ENCODE data around the gene MRPL53.
"Not testable (repeated sequence)": the region's sequence is repeated elsewhere in the genome, so short reads cannot be mapped to it uniquely, and the experiment has no call there.

Gene MRPL53

DNA sequence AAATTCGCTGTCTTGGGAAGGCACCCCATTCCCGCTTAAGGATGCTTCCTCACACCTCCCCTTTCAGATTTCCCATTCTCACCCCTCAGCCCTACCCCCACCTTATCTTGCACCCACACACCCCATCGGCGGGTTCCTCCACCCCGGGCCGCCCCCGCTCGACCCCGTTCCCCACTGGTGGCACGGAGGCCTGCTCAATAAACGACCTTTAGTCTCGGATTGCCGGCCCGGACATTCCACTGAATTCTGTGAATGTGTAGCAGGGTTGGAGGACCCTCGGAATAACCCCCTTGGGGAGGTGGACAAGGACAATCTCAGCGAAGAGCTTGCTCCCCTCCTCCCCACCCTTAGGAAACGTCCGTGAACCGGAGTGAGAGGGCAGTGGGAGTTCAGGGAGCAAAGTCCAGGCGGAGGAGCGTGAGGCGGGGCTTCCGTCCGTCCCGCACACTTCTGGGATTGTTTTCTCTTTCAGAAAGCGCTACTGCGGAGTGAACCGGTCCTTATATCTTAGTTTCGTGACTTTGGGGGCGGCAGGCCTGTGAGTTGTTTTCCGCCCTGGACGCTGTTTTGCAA, 29.8 kb upstream of the MRPL53 start:
- no peak for DNase-seq

DNA sequence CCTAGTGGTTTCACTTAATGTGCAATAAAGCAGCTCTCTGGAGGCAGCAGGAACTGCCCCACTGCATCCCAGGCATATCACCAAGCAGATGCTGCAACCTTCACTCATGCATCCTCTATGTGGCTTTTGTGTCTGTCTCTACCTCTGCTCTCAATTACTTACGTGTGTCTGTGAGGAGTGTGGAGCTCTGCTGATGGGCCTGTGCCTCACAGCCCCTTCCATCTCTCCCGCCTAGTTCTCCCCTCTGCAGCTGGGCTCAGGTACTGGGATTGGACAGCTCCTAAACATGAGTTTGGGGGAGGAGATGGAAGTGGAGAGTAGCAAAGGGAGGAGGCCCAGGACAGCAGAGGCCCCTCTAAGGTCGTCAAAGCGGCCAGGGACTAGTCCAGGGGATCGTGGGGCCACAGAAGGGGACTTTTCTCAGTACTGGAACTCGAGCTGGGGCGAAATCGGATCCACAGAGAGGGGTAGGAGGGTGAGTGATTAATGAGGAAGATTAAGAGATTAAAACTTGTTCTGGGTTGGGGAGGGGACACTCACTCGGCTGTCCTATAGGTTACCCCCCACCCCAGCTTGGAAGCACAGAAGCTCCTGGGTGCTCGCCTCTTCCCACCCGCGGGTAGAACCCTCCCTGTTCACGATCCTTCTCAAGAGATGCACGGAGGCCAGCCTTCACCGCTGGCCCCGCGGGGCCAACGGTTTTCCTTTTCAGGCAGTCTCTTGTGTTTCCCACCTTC, 29.0 kb upstream of the MRPL53 start:
- DNase-seq = no peak

DNA sequence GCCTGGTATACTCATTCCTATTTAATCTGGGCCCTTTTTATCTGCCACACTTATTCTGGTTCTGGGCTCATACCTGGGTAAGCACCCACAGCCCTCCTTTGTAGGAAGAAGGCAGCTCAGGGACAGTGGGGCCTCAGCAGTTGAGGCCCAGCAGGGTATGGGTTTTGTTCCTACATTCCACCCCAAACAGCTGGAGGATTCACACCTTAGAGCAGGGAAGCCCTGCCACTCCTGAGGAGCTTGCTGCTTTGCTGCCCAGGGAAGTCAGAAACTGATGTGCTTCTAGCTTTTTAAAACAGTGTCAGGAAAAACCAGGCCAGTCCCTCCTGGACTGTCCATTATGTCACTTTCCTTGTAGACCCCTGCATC, 28.1 kb upstream of the MRPL53 start:
- no peak for DNase-seq

DNA sequence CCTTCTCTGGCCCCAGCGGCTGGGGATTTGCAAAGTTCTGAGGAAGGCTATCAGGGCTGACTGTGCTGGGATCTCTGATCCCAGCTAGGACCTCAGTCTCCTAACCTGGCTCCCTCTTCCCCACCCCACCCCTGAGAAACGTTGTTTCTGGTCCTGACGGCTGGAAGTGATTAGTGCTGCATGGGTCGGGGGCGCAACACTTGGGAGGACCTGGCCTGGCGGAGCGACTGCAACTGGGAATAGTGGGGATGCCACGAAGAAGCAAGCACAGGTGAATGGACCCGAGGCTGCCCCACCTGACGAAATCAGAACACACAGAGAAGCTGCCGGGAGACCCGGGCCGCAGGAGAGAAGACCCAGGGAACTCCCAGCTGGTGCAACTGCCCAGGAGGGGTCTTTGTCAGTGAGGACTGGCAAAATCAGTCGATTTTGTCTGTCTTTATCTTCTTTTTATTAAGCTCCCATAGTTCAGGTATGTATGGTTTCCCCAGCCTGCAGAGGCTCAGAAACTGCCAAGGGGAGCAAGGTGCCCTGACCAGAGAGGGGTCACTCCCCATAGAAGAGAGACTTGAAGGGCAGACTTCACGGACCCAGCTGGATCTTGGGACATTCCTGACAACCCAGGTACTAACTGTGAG, 27.6 kb upstream of the MRPL53 start:
- DNase-seq = no peak

DNA sequence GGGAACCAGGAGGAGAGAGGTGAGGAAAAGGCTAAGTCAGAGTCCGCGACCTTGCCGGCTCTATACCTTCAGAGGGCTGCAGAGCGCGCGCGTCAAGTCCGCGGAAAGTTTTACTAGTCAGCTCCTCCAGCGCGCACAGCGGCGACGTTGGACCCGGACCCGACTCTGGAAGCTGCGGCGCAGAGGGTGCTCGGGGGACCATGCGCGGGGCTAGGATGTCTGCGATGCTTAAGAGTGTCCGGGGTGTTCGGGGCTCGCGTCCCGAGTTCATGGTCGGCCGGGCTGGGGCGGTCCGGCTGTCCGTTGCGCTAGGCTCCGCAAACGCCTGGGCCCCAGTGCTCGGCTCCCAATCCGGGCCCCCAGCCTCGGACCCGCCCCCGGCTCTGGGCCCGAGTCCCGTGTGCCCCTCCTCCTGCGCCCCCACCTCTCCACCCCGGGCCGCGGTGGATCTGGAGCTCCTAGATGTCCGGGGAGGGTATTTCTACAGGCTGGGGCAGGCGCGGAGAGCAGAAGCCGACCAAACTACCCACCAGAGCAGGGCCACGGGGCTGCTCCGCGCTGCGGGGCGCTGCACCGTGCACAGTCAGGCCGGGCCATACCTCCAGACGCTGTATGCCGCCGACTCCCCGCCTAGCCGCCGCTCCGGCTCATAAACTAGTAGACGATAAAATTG, 26.9 kb upstream of the MRPL53 start, which contains the start of gene LBX2:
LBX2 (minus strand) TSS at position 337 of the 673 bp plus-strand sequence; CDS start at position 271, 66 bp downstream.
- no peak for DNase-seq

DNA sequence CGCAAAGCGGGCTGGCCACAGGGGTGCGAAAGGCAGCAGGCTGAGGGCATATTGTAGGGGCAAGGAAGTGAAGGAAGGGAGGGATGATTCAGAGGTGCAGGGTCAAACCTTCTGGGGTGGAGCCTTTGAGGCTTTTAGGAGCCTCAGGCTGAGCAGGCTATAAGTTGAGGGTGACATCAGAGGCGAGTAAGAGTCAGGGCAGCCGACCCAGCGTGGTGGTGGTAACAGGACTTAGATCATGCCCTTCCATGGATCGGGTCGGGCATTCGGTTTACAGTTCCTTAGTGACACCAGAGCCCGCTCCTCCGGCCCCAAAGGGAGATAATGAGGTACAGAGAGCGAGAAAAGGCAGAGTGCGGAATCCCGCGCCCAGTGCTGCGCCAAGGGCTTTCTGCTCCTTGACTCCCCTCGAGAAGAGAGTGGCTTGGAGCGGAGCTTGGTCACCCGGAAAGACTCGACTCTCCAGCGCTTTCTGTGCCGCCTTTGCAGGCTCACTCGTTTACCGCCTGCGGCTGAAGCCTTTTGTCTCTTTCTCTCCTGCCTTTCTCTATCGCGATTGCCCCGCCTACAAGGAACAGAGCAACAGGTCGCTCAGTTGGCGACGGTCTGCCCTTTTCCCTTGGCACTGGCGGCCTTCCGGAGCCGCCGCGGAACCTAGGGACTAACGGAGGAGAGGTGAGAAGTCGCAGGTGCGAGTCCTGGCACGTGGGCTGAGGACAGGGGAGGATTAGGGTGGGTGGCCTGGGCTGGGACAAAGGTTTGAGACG, 26.2 kb upstream of the MRPL53 start:
- no peak for DNase-seq

DNA sequence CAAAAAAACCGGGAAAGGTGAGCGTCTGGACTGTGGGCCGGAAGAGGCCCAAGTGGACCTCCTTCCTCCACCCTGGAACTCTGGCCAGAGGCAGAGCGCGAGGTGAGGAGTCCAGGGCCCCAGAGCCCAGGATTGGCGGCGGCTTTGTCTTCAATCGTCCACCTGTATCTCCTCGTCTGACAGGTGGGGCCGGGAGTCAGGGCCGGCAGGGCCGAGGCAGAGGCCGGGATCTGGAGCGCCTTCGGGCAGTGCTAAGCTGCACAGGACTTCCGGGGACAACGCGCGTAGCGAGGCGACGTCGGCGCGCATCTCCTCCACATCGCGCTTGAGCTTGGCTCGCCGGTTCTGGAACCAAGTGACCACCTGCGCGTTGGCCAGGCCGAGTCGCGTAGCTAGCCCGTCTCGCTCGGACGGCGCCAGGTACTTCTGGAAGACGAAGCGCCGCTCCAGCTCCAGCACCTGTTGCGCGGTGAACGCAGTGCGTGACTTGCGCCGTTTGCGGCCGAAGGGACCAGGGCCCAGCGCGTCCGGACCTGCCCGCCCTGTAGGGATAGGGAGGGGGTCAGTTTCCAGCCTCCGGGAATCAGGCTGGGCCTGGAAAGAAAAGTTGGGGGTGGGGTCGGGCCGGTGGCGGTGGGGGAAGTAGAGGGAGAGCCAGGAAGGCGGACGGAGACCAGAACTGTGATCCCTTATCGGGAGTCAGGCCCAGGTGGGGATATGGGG, 25.5 kb upstream of the MRPL53 start:
- no peak for DNase-seq

DNA sequence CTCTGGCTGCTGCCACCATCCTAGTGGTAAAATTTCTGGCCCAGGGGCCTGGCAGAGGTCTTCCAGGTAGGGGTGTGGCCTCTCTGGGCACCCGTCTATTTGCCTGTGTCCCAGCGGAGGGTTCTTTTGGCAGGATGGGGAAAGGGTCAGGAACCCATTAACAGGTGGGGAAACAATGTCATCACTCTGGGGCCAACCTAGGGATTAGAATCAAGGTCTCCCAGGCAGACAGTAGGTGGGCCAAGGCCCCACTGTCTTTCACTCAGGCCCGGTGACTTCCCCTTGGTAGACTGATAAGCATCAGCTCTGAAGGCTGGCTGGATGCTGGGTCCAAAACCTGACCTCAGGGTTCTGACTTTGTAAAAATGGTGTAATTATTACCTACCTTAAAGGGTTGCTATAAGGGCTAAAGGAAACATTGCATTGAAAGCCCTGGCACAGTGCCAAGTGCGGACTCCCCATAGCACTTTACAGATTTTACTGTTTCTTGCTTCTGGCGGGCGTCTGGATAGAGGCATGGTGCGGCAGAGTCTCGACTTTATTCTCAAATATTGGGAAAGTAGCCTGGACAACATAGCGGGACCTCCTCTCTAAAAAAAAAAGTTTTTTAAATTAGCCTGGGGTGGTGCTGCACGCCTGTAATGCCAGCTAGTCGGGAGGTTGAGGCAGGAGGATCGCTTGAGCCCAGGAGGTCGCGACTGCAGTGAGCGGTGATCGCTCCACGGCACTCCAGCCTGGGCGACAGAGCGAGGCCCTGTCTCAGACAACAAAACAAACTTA, 24.7 kb upstream of the MRPL53 start:
- DNase-seq = no peak

DNA sequence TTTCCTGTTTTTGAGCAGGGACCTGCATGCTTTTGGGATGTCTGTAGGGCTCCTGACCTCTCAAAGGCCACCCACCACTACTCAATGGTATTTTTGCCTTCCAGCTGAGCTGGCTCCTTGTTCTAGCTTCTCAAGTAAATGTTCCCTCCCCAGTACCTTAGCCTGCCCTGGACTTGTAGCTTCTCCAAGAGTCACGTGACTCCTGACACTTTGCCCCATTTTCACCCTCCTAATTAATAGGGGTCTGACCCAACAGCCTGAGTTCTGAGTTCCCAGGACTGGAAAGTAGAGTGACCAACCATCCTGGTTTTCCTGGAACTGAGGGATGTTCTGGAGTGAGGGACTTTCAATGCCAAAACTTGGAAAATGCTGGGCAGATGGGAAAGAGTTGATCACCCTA, 23.0 kb upstream of the MRPL53 start:
- no peak for DNase-seq

DNA sequence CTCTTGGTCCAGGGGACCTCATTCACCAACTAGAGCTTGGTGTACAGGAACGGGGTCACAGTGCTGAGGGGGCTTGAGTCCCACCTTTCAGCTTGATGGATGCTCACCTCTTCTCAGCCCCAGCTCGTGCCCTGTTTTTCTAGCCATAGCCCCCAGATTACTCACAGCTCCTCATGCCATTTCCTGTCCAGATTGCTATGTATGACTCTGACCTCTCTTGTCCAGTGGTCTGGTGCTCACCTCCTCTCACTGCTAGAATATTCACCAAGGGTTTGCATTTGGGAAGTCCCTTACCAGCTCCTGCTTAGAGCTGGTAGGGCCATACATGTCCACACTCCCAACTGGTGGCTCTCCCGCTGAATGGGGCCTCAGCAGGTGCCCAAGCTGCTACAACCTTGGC, 21.1 kb upstream of the MRPL53 start:
- DNase-seq = no peak

DNA sequence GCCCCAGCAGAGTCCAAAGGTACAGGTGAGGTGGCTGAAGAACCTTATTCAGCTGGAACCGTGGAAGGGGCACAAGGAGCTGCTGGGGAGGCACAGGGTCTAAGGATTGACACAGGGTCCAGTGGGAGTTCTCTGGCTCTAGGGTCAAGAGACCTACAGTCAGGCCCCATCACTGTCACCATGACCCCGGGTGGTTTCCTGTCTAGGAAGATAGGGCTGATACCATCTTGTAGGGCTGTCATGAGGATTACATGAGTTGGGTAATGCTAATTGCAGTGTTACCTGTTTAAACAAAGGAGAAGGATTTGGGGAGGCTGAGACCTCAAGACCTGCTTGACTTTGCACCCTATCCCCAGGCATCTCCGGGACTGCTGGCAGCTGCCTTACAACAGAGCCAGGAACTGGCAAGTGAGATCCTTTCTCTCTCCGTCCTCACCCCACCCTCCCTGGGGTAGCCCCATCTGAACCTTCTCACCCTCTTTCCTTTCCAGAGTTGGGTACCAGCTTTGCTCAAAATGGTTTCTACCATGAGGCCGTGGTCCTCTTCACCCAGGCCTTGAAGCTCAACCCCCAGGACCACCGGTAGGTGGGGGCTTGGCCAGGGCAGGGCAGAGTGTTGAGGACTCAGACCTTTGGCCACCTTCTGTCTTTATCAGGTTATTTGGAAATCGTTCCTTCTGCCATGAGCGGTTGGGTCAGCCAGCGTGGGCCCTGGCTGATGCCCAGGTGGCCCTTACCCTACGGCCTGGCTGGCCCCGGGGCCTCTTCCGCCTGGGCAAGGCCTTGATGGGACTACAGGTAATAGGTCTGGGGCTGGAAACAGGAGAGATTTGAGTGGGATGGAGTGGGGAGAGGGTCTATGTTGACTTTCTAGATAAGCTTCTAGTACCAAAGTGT, 19.4 kb upstream of the MRPL53 start:
- DNase-seq = no peak

DNA sequence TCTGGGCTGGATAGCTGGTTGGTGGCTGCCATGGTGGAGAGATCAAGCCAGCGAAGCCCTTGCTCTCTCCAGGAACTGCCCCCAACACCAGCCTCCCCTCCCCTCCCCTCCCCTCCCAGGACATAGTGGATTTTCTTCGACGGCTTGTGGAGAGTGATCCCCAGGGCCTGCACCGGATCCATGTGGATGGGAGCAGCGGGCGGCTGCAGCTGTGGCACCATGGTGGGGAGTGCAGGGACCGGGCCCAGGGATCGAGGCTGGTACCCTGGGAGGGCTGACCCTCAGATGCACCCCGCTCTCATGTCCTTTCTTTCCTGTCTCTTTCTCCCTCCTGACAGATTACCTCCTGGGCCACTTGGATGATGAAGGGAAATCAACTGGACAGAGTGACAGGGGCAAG, 17.4 kb upstream of the MRPL53 start:
- no peak for DNase-seq

DNA sequence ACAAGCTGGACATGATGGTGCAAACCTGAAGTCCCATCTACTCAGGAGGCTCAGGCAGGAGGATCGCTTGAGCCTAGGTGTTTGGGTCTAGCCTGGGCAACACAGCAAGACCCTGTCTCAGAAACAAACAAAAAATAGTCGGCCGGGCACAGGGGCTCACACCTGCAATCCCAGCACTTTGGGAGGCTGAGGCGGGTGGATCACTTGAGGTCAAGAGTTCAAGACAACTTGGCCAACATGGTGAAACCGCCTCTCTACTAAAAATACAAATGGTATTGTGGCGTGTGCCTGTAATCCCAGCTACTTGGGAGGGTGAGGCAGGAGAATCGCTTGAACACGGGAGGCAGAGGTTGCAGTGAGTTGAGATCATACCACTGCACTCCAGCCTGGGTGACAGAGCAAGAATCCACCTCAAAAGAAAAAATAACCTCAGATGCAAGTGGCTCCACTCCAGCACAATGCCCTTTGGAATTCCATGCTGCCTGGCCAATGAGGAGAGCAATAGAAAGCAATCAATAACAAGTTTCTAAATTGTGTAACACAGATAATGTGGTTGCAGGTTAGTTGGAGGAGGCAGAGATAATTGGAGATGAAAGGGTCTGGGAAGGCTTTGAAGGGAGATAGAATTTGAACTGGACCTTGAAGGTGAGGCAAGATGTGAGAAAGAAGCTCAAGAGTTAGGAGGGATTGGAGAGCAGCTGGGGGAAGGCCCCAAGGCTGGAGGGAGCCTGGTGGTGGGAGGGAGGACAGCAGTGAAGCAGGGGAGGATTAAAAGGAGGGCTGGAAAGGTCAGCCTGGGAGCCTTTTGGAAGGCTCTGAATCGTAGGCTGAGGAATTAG, 16.4 kb upstream of the MRPL53 start:
- DNase-seq = no peak

DNA sequence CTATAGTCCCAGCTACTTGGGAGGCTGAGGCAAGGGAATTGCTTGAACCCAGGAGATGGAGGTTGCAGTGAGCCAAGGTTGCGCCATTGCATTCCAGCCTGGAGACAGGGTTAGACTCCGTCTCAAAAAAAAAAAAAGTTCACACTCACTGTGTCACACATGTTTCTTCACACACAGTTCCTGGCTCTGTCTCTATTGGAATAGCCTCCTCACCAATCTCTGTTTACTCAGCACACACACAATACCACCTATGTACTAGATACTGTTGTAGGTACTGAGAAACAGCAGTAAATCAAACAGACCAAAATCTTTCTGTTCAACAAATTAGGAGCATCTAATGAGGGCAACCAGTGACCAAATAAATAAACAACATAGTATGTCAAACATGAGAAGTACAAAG, 13.7 kb upstream of the MRPL53 start:
- DNase-seq = no peak

DNA sequence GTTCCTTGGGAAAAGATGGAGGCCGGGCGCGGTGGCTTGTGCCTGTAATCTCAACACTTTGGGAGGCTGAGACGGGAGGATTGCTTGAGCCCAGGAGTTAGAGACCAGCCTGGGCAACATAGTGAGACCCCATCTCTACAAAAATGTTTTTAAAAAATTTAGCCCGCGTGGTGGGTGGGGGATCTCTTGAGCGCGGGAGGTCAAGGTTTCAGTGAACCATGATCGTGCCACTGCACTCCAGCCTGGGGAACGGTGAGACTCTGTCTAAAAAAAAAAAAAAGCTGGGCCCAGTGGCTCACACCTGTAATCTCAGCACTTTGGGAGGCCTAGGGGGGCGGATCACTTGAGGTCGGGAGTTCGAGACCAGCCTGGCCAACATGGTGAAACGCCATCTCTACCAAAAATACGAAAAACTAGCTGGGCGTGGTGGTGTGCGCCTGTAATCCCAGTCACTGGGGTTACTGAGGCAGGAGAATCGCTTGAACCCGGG, 11.2 kb upstream of the MRPL53 start:
- DNase-seq = not testable (repeated sequence)

DNA sequence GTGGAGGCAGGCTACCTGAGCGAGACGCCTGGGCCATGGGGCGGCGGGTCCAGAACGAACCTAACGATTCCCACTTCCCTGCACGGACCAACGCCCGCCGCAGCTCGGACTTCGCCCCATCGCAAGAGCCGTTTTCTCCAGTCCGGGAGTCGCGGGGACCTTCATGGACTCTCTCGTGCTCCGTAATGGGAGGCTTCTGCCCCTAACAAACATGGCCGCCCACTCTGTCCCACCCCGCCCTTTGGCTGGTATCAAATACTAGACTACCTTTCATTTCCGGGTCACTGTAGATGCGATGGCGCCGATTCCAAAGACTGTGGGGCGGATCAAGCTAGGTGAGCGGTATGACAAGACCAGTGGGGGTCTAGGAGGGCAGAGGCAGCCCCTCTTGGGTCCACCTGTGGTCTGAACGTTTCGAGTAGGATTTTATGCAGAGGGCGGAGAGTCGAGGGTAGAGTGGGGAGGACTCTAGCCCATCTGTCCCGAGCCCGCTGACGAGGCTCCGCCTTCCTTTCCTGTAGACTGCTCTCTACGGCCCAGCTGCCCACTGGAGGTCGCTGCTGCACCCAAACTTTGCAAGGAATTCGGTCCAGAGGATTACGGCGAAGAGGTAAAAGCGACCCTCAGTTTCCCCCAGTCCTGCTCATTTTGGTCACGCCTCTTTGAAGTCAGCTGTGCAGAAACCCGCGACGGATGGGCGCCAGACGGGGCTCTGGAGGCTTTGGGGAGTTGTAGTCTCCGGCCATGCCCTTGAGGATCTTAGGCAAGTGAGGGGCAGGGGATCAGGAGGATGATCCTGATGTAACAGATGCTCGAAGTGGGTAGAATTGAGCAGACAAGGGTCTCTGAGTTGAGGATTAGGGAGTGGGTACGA, 10.6 kb upstream of the MRPL53 start, which contains the start of the genes CCDC142 and TTC31:
CCDC142 (minus strand) TSS at position 198 of the 874 bp plus-strand sequence; CDS start at position 37, 161 bp downstream.
TTC31 (plus strand) TSS at position 281 of the 874 bp plus-strand sequence; CDS start at position 296, 15 bp downstream.
- DNase-seq = peak; percentile 96

DNA sequence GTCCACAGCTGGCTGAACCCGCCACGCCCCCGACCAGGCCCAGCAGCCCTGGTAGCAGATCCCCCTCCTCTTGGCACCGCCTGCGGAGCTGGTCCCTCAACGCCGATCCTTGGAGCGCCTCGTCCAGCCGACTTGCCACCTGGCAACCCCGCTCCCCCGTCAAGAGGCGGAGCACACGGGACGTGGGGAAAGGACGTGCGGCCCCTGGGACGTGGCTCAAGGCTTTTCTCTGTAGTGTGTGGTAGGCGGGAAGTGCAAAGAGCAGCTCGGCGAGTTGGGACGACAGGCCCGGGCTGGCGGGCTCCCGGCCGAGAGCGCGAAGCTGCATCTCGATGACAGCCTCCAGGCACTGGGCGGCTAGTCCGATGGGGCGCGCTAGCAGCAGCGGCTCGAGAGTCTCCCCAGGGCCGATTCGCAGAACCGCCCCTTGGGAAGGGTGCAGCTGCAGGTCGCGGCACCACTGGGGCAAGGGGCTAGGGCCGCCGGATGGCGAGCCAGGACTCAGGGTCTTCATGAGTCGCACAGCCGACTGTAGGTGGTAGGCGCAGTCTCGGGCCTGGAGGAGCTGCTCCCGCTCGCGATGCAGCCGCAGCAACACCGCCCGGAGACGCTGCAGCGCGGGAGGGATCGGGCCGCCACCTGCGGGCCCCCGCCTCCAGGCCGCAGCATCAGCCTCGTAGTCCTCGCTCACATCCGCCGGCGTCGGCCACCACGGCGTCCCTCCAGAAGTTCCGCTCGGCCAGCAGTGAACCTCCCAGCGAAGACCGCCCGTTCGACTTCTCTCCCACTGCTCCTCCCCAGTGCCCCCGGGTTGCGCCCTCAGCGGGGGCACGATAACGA, 9.7 kb upstream of the MRPL53 start:
- peak; percentile 75 for DNase-seq
